Type B pancreatic cell (in vitro differentiated cells): ENCODE results near the gene CARMIL3. TPM values are rescaled to one million over a fixed set of nuclear protein-coding genes. Genes with fewer than 3 reads are reported as not detected.

Source experiments
- DNase-seq: peaks from one replicate; pipeline ENCODE4 v3.0.0; 2021; ENCODE audit warnings: mixed read lengths; ENCODE audit not compliant: unreplicated experiment; ENCODE audit errors: extremely low spot score
- H3K27ac Mint-ChIP-seq: 2 replicates; pipeline ENCODE4 v1.8.0; 2021; ENCODE audit warnings: mild to moderate bottlenecking, mixed read lengths
- H3K27me3 Mint-ChIP-seq: 2 replicates; pipeline ENCODE4 v1.8.0; 2021; ENCODE audit warnings: mixed read lengths
- H3K36me3 Mint-ChIP-seq: 2 replicates; pipeline ENCODE4 v1.8.0; 2021; ENCODE audit warnings: mixed read lengths
- H3K4me1 Mint-ChIP-seq: one replicate; pipeline ENCODE4 v1.8.0; 2021; ENCODE audit warnings: mixed read lengths; ENCODE audit not compliant: unreplicated experiment
- H3K4me3 Mint-ChIP-seq: 2 replicates; pipeline ENCODE4 v1.8.0; 2021; ENCODE audit warnings: mild to moderate bottlenecking, mixed read lengths
- H3K9me3 Mint-ChIP-seq: 2 replicates; pipeline ENCODE4 v1.8.0; 2021; ENCODE audit warnings: mixed read lengths
- CTCF ChIP-seq: fragments of 200-600 bp; sonication (generic); conservative IDR thresholded peaks from 2 replicates; pipeline ENCODE4 v1.5.0; 2021; ENCODE audit warnings: antibody characterized with exemption, mild to moderate bottlenecking
- total RNA-seq: library from RNA; stranded (reverse); gene quantifications from 2 replicates; pipeline ENCODE4 v1.2.1, GENCODE V29; 2021; ENCODE audit warnings: low replicate concordance

The CARMIL3 gene
- total RNA-seq, 1 donor from 2014 or later: 2.8 TPM

- no peak for TF ChIP-seq CTCF
- Mint-ChIP-seq H3K27me3 (peaks cover 3% of the 10 kb centered on the region), H3K4me1 (peaks cover 4% of the 10 kb centered on the region), H3K36me3 (no peaks in the 10 kb centered on the region), H3K4me3 (no peak overlapping the region), H3K9me3 (no peaks in the 10 kb centered on the region), H3K27ac (no peak overlapping the region)
- DNase-seq: no peak
Observed at GRCh38 chr14:24060443-24060842, 8.6 kb downstream of the CARMIL3 start.

- TF ChIP-seq CTCF: no peak
- H3K27me3 Mint-ChIP-seq: peaks cover 3% of the 10 kb centered on the region
- H3K27ac Mint-ChIP-seq: no peak overlapping the region
Observed at GRCh38 chr14:24060984-24061913, 9.4 kb downstream of the CARMIL3 start.

GRCh38 chr14:24062216-24062980, 10.6 kb downstream of the CARMIL3 start:
- H3K9me3 Mint-ChIP-seq: no peaks in the 10 kb centered on the region
- no peak for TF ChIP-seq CTCF
- no peaks in the 10 kb centered on the region for H3K36me3 Mint-ChIP-seq
- peaks cover 3% of the 10 kb centered on the region for H3K27me3 Mint-ChIP-seq
- no peak overlapping the region for H3K27ac Mint-ChIP-seq
- H3K4me1 Mint-ChIP-seq: peaks cover 4% of the 10 kb centered on the region
- no peak overlapping the region for H3K4me3 Mint-ChIP-seq
- DNase-seq: no peak

More at GRCh38 chr14:24060984-24061913, 9.4 kb downstream of the CARMIL3 start:
- no peak for DNase-seq
- H3K9me3 Mint-ChIP-seq: no peaks in the 10 kb centered on the region
- no peak overlapping the region for H3K4me3 Mint-ChIP-seq
- no peaks in the 10 kb centered on the region for H3K36me3 Mint-ChIP-seq
- peaks cover 4% of the 10 kb centered on the region for H3K4me1 Mint-ChIP-seq

- Mint-ChIP-seq H3K4me1 (peaks cover under 1% of the 10 kb centered on the region), H3K4me3 (no peak overlapping the region), H3K9me3 (no peaks in the 10 kb centered on the region), H3K27me3 (no peaks in the 10 kb centered on the region), H3K27ac (no peak overlapping the region), H3K36me3 (no peaks in the 10 kb centered on the region)
- DNase-seq: no peak
- no peak for TF ChIP-seq CTCF
Observed at GRCh38 chr14:24063263-24063836, 11.5 kb downstream of the CARMIL3 start.

GRCh38 chr14:24064091-24064795, 12.4 kb downstream of the CARMIL3 start:
- no peak for TF ChIP-seq CTCF
- no peaks in the 10 kb centered on the region for H3K36me3 Mint-ChIP-seq
- no peak overlapping the region for H3K4me3 Mint-ChIP-seq
- no peak overlapping the region for H3K27ac Mint-ChIP-seq
- no peaks in the 10 kb centered on the region for H3K9me3 Mint-ChIP-seq
- no peak for DNase-seq
- no peaks in the 10 kb centered on the region for H3K4me1 Mint-ChIP-seq
- no peaks in the 10 kb centered on the region for H3K27me3 Mint-ChIP-seq
